Activated CD8-positive, alpha-beta memory T cell treated with anti-CD3 and anti-CD28 coated beads, Interleukin-2, amount 10 ng/mL, durations not matched to agents 7 days and 5 days (primary cell): ENCODE data around the gene TM7SF2. TPM values are rescaled to one million over a fixed set of nuclear protein-coding genes. Genes with fewer than 3 reads are reported as not detected.
A peak's percentile ranks its signal among the peaks of the same experiment; 100 is the strongest.

Experiments used
- ATAC-seq: fragments of 150-1000 bp; cut with Tn5 transposase; one replicate; pipeline ENCODE4 v1.10.0; 2021; ENCODE audit warnings: moderate library complexity
- CTCF ChIA-PET: fragments of 350-600 bp; sonication (Branson Sonifier 250); formaldehyde crosslinking; loops from one replicate; lab custom pipeline; 2021; ENCODE audit warnings: antibody characterized with exemption; lab: Charles Lee
- DNase-seq: peaks from one replicate; pipeline ENCODE4 v3.0.0-alpha.2; 2020
- H3K27ac Mint-ChIP-seq: one replicate; pipeline ENCODE4 v1.8.0; 2021; ENCODE audit warnings: mild to moderate bottlenecking, mixed read lengths
- H3K27me3 Mint-ChIP-seq: one replicate; pipeline ENCODE4 v1.8.0; 2021; ENCODE audit warnings: mixed read lengths
- H3K36me3 Mint-ChIP-seq: one replicate; pipeline ENCODE4 v1.8.0; 2021; ENCODE audit warnings: mild to moderate bottlenecking, mixed read lengths
- H3K4me1 Mint-ChIP-seq: one replicate; pipeline ENCODE4 v1.8.0; 2021; ENCODE audit warnings: mixed read lengths
- H3K4me3 Mint-ChIP-seq: one replicate; pipeline ENCODE4 v1.8.0; 2021; ENCODE audit warnings: mild to moderate bottlenecking, moderate library complexity, mixed read lengths
- H3K9me3 Mint-ChIP-seq: one replicate; pipeline ENCODE4 v1.8.0; 2022; ENCODE audit warnings: low read depth, mixed read lengths
- total RNA-seq, 2 experiments: library from RNA; stranded (reverse); gene quantifications; one replicate each; pipeline ENCODE4 v1.2.3, GENCODE V29; 2021

The TM7SF2 gene
- total RNA-seq, 2 experiments from 2014 or later = 21.0 to 26.2 TPM

DNA sequence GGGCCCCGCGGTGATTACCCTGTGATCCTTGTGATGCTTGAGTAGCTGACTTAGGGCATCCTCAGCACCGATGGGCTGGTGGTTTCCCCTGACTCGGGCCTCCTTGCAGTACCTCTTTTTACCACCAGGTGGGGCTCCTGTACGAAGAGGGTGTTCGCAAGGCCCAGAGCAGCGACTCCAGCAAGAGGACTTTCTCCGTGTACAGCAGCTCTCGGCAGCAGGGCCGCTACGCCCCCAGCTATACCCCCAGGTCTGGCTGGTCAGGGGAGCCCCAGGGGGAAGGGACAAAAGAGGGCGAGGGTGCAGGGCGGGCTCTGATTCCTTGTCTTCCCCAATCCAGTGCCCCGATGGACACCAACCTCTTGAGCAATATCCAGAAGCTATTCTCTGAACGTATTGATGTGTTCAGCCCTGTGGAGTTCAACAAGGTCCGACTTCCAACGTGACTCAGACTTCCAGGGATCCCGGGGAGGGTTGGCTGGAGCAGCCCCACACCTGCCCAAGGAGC, 1.3 kb upstream of the TM7SF2 start:
- Mint-ChIP-seq H3K27ac (peak overlapping the region; percentile 74), H3K27me3 (no peaks in the 10 kb centered on the region), H3K4me3 (no peak overlapping the region)

DNA sequence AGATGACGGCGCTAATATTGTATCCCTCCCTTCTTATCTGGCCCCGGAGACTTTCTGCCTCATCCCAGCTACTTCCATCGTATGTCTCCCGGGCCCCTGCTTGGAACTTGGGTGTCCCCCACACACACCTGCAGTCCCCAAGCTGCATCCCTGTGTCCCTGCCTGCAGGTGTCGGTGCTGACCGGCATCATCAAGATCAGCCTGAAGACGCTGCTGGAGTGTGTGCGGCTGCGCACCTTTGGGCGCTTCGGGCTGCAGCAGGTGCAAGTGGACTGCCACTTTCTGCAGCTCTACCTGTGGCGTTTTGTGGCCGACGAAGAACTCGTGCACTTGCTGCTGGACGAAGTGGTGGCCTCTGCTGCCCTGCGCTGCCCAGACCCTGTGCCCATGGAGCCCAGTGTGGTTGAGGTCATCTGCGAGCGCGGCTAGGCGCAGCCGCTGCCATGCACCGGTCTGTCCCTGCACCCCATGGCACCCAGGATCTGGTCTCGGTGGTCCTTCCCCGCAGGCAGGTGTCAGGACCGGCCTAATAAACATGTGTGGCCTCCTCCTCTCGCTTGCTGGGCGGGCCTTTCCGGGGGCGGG, 421 bp upstream of the TM7SF2 start:
- H3K4me1 Mint-ChIP-seq = peaks cover 43% of the 10 kb centered on the region
- no peaks in the 10 kb centered on the region for H3K27me3 Mint-ChIP-seq
- CTCF ChIA-PET = interaction anchor here (0.6 to 5.4 kb wide), 30 partner anchors 10 to 504 kb away, joined by 3 to 114 read pairs (median 5); partner anchors contain the start of genes ARL2, CAPN1, CDC42EP2 and CDCA5
- H3K4me3 Mint-ChIP-seq = peak overlapping the region; percentile 80
- DNase-seq = no peak
- peak overlapping the region; percentile 80 for H3K27ac Mint-ChIP-seq
- no peak for ATAC-seq
- peaks cover 1% of the 10 kb centered on the region for H3K36me3 Mint-ChIP-seq
- H3K9me3 Mint-ChIP-seq = no peaks in the 10 kb centered on the region

More for the DNA sequence above, 1.3 kb upstream of the TM7SF2 start:
- Mint-ChIP-seq H3K4me1 (peaks cover 41% of the 10 kb centered on the region), H3K9me3 (no peaks in the 10 kb centered on the region), H3K36me3 (peaks cover 8% of the 10 kb centered on the region)
- DNase-seq (peak; percentile 96), ATAC-seq (peak; percentile 40)
- CTCF ChIA-PET = interaction anchor here (0.6 to 5.4 kb wide), 39 partner anchors 10 to 332 kb away, joined by 3 to 114 read pairs (median 4); partner anchors contain the start of genes ARL2, CAPN1, CDC42EP2 and CDCA5

DNA sequence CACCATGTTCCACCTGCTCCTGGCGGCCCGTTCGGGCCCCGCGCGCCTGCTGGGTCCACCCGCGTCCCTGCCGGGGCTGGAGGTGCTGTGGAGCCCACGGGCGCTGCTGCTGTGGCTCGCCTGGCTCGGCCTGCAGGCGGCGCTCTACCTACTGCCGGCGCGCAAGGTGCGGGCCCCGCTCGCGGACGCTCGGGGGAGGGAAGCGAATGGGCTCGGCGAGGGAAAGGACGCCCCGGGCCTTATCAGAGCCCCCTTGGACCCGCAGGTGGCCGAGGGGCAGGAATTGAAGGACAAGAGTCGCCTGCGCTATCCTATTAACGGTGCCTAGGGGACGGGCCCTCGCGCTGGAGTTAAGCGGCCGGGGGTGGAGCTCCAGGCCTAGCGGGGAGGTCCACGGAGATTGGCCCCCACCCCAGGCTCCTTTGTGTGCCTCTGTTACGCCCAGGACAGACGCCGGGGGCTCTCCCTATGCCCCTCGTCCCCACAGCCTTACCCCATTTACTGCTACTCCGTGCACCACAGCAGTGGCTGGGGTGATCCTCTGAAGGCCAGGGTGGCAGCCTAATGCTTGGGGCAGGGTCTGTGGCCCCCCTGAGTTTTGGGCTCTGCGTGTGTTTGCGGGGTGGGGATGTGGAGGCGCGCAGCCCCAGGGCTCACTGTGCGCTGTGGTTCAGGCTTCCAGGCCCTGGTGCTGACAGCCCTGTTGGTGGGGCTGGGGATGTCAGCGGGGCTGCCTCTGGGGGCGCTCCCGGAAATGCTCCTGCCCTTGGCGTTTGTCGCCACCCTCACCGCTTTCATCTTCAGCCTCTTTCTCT, 1.1 kb downstream of the TM7SF2 start:
- H3K9me3 Mint-ChIP-seq = no peaks in the 10 kb centered on the region
- ATAC-seq = peak; percentile 55

DNA sequence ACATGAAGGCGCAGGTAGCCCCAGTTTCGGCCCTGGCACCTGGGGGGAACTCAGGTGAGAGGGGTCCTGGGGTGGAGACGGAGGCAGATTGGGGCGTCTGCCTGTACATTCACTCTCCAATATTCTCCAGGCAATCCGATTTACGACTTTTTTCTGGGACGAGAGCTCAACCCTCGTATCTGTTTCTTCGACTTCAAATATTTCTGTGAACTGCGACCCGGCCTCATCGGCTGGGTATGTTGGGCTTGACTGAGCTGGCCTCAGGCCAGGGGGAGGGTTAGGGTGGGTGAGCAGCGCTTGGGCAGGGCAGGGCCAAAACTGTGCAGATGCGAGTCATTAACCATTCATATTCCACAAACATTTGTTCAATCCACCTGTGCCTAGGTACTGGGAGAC, 1.7 kb downstream of the TM7SF2 start:
- DNase-seq (no peak), ATAC-seq (no peak)
- CTCF ChIA-PET = interaction anchor here (0.5 to 5.4 kb wide), 17 partner anchors 8 to 368 kb away, joined by 3 to 114 read pairs (median 4); partner anchors contain the start of genes ARL2, CAPN1, CDC42EP2 and FAU
- H3K9me3 Mint-ChIP-seq = no peaks in the 10 kb centered on the region
- no peaks in the 10 kb centered on the region for H3K27me3 Mint-ChIP-seq
- peak overlapping the region; percentile 80 for H3K4me3 Mint-ChIP-seq
- peaks cover 3% of the 10 kb centered on the region for H3K36me3 Mint-ChIP-seq
- H3K27ac Mint-ChIP-seq = peak overlapping the region; percentile 85
- H3K4me1 Mint-ChIP-seq = peaks cover 54% of the 10 kb centered on the region

More for the DNA sequence above, 1.1 kb downstream of the TM7SF2 start:
- H3K27ac Mint-ChIP-seq = peak overlapping the region; percentile 85
- peaks cover under 1% of the 10 kb centered on the region for H3K36me3 Mint-ChIP-seq
- H3K4me3 Mint-ChIP-seq = peak overlapping the region; percentile 80
- H3K4me1 Mint-ChIP-seq = peaks cover 49% of the 10 kb centered on the region
- no peaks in the 10 kb centered on the region for H3K27me3 Mint-ChIP-seq
- CTCF ChIA-PET = interaction anchor here (0.6 to 5.4 kb wide), 22 partner anchors 8 to 502 kb away, joined by 3 to 114 read pairs (median 4); partner anchors contain the start of genes ARL2, CAPN1, CDC42EP2 and CDCA5
- peak; percentile 84 for DNase-seq

DNA sequence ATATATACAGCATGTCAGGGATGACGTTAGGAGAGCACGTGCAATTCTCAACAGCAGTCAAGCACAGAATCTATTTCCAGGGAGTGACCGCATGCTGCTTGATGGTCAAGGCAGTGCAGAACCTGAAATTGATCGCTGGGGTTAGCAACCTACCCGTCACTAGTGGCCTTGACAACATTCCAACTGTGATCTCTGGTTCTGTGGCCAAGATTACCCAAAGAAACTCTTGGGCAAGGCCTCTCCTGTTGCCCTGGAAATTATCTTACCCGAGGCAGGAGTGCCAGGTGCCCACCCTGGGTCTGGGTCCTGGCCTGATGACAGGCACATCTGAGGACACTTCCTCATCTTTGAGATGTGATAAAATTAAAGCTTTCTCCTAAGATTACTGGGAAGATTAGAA, 2.2 kb downstream of the TM7SF2 start:
- Mint-ChIP-seq H3K36me3 (peaks cover 8% of the 10 kb centered on the region), H3K27ac (peak overlapping the region; percentile 85), H3K4me3 (peak overlapping the region; percentile 80), H3K4me1 (peaks cover 59% of the 10 kb centered on the region), H3K27me3 (no peaks in the 10 kb centered on the region), H3K9me3 (no peaks in the 10 kb centered on the region)
- DNase-seq (no peak), ATAC-seq (no peak)
- CTCF ChIA-PET = interaction anchor here (0.5 to 5.4 kb wide), 7 partner anchors 7 to 218 kb away, joined by 3 to 114 read pairs (median 29); partner anchors contain the start of genes ARL2, FAU, MRPL49 and SYVN1

DNA sequence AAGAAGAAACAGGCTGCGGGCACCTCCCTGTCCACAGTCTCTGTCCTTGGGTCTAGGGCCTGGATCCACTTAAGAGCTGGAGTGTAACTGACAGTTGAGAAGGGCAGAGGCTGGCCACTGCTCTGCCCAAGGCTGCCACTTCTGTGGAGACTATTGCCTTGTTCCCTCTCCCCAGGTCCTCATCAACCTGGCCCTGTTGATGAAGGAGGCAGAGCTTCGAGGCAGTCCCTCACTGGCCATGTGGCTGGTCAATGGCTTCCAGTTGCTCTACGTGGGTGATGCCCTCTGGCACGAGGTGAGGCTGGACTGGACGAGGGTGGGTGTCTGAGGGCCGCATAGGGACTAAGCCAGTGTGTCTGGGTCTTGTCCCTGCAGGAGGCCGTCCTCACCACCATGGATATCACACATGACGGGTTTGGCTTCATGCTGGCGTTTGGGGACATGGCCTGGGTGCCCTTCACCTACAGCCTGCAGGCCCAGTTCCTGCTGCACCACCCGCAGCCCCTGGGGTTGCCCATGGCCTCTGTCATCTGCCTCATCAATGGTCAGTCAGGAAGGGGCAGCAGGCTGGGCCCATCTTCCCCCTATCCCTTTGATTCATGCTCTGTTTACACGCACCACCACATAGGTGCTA, 3.0 kb downstream of the TM7SF2 start:
- no peak overlapping the region for H3K4me3 Mint-ChIP-seq
- CTCF ChIA-PET = interaction anchor here (4.8 to 5.4 kb wide), 3 partner anchors 14 to 101 kb away, joined by 29 to 114 read pairs (median 68); partner anchors contain the start of genes ARL2, SYVN1 and VPS51
- no peaks in the 10 kb centered on the region for H3K9me3 Mint-ChIP-seq
- ATAC-seq (no peak), DNase-seq (no peak)
- H3K36me3 Mint-ChIP-seq = peaks cover 10% of the 10 kb centered on the region
- peaks cover 61% of the 10 kb centered on the region for H3K4me1 Mint-ChIP-seq
- no peak overlapping the region for H3K27ac Mint-ChIP-seq
- no peaks in the 10 kb centered on the region for H3K27me3 Mint-ChIP-seq

DNA sequence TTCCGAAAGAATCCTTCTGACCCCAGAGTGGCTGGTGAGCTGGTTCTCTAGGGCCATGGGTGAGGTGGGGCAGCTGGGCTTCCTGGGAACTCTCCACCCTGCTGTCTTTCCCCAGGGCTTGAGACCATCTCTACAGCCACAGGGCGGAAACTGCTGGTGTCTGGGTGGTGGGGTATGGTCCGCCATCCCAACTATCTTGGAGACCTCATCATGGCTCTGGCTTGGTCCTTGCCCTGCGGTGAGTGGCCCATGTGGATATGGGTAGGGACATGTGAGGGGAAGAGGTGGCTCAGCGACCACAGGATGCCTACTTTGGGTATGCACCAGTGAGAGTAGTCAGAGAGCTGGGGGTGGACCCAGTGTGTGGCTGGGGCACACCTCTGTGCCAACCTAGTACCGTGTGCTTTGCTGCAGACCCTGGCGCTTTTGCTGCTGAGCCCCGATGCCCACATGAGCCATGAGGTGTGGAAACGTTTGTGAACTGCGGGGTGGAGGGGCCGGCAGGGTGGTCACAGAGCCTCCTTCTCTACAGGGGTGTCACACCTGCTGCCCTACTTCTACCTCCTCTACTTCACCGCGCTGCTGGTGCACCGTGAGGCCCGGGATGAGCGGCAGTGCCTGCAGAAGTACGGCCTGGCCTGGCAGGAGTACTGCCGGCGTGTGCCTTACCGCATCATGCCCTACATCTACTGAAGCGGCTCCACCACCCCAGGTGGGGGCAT, 3.9 kb downstream of the TM7SF2 start:
- ATAC-seq = no peak
- Mint-ChIP-seq H3K27me3 (no peaks in the 10 kb centered on the region), H3K27ac (peak overlapping the region; percentile 28), H3K9me3 (no peaks in the 10 kb centered on the region), H3K36me3 (peaks cover 17% of the 10 kb centered on the region), H3K4me1 (peaks cover 62% of the 10 kb centered on the region), H3K4me3 (no peak overlapping the region)
- DNase-seq = no peak
- CTCF ChIA-PET = interaction anchor here (1.1 to 4.8 kb wide), 5 partner anchors 12 to 102 kb away, joined by 3 to 29 read pairs (median 16); partner anchors contain the start of genes ARL2 and SYVN1

DNA sequence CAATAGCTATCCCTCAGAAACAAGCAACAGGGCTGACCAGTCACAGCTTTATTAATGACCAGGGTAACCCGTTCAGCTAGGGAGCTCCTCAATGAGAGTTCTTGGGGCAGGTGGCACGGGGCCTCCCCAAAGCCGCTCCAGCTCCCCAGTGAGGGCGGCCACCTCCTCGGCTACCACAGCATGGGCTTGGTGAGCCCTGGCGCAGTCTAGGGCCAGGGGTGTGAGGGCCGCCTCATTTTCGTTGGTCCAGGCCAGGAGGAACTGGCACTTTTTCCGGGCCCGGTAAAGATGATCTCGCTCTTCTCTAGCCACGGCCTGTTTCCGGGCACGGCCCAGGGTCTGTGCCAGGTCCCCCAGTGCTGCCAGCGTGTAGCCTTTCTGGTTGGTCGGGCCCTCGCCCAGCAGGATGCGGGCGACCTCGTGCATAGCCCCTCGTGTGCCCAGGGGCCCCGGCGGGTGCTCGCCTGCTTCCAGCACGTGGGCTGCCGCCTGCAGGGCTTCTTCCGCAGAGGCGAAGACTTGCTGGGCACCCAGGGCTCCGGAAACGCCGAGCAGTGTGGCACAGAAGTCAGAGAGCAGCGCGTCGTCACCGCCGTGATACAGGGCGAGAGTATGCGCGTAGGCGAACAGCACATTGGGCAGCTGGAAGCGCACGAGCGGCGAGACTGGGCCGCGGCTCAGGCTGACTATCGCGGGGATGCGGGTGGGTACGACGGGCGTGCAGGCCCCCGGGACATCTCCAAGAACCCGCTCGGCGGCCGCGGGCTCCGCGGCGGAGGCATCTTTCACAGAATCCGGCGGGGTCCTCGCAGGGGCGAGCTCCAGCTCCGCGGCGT, 4.9 kb downstream of the TM7SF2 start:
- Mint-ChIP-seq H3K36me3 (peaks cover 26% of the 10 kb centered on the region), H3K4me1 (peaks cover 61% of the 10 kb centered on the region), H3K27ac (peak overlapping the region; percentile 91)

DNA sequence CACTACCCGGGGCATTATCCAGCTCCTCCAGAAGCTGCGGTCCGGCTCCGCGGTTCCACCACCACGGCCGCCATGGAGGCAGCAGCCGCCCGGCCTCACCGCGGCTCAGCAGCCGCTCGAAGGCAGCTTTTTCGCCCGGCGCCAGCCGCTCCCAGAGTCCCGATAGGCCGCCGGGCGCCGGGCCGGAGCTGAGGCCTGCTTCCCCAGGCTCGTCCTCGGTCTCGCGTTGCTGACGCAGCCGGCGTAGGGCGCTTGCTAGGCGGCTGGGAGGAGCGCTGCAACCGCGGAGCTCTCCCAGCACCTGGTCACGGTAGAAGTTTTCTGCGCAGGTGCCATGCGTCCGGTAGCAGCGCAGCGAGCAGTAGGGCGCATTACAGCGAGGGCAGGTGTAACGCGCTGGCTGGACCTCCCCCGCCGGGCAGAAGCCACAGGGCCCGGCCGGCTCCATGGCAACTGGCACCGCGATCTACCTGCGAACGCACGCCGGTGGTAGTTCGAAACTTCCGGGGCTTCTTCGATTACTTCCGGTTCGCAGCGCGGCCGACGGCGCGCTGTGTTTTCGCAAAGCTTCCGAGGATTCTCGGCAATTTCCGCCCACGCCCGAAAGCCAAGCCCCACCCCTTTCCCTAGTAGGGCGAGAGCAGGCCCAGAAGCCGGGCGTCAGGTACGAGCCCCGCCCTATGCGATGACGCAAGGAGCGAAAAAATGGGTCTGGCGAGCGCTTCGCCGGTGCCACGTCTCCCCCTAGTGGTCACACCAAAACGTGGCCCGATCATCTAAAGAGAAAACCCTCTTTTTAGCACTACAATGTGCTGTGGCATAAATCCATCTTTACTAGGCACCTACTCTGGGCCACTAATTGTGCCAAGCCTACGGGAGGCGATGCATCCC, 5.8 kb downstream of the TM7SF2 start, which contains the start of gene ZNHIT2:
Gene ZNHIT2, minus strand, starts transcription at position 496 of the 891 bp plus-strand sequence. Its CDS starts 48 bp downstream, at position 448.
- CTCF ChIA-PET = interaction anchor here (0.6 to 4.8 kb wide), 34 partner anchors 9 to 1279 kb away, joined by 3 to 29 read pairs (median 4); partner anchors contain the start of genes ARL2, CAPN1, CDC42BPG and CDCA5
- no peaks in the 10 kb centered on the region for H3K27me3 Mint-ChIP-seq
- H3K27ac Mint-ChIP-seq = peak within 1 kb of the TSS; percentile 91
- peaks cover 32% of the 10 kb centered on the region for H3K36me3 Mint-ChIP-seq
- peak within 1 kb of the TSS; percentile 86 for H3K4me3 Mint-ChIP-seq
- no peaks in the 10 kb centered on the region for H3K9me3 Mint-ChIP-seq
- peaks cover 64% of the 10 kb centered on the region for H3K4me1 Mint-ChIP-seq
- DNase-seq (peak; percentile 100), ATAC-seq (peak; percentile 71)

More for the DNA sequence above, 4.9 kb downstream of the TM7SF2 start:
- DNase-seq = peak; percentile 77
- ATAC-seq = no peak
- H3K4me3 Mint-ChIP-seq = peak overlapping the region; percentile 86
- no peaks in the 10 kb centered on the region for H3K9me3 Mint-ChIP-seq
- CTCF ChIA-PET = interaction anchor here (0.7 to 4.8 kb wide), 27 partner anchors 13 to 1278 kb away, joined by 3 to 29 read pairs (median 4); partner anchors contain the start of genes ARL2, CAPN1, CDCA5 and POLA2
- H3K27me3 Mint-ChIP-seq = no peaks in the 10 kb centered on the region

DNA sequence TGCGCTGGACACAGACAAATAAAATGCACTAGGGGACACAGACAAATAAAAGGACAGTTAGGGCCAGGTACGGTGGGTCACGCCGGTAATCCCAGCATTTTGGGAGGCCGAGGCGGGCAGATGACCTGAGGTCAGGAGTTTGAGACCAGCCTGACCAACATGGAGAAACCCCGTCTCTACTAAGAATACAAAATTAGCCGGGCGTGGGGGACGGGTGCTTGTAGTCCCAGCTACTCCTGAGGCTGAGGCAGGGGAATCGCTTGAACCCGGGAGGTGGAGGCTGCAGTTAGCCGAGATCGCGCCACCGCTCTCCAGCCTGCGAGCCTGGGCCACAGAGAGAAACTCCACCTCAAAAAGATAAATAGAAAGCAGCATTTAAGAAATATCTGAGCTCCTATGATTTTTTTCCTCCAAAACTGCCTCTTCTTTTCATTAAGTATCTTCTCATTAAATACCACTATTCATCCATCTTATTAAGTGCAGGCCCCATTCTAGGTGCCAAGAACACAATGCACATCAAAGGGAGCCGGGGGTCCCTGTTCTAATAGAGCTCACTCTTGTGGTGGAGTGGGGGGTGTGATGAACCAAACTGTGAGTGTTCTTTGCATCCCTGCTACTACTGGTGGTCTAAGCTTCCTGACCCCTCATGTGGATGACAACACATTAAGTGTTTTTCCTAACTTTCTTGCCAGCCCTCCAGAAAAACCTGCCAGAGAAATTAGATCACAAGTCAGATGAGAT, 6.6 kb downstream of the TM7SF2 start:
- H3K4me1 Mint-ChIP-seq = peaks cover 66% of the 10 kb centered on the region

More for the DNA sequence above, 6.6 kb downstream of the TM7SF2 start:
- no peaks in the 10 kb centered on the region for H3K9me3 Mint-ChIP-seq
- peak overlapping the region; percentile 86 for H3K4me3 Mint-ChIP-seq
- H3K27ac Mint-ChIP-seq = peak overlapping the region; percentile 89
- DNase-seq = no peak
- H3K27me3 Mint-ChIP-seq = no peaks in the 10 kb centered on the region
- no peak for ATAC-seq
- CTCF ChIA-PET = interaction anchor here (0.6 to 5.6 kb wide), 22 partner anchors 7 to 307 kb away, joined by 3 to 59 read pairs (median 5); partner anchors contain the start of genes ARL2, CDC42BPG, CDCA5 and DPF2
- peaks cover 32% of the 10 kb centered on the region for H3K36me3 Mint-ChIP-seq
